Stomach smooth muscle (tissue), 2 donors: ENCODE data around the gene NFE2L3.
"Not testable (repeated sequence)": the region's sequence is repeated elsewhere in the genome, so short reads cannot be mapped to it uniquely, and the experiment has no call there.

ENCODE experiments used
- H3K27ac ChIP-seq: one replicate; pipeline ENCODE4 v1.7.0; 2013; ENCODE audit warnings: mild to moderate bottlenecking, low read length, inconsistent platforms
- H3K27me3 ChIP-seq, 2 donors: one replicate each; pipeline ENCODE4 v1.7.0; 2013; ENCODE audit warnings: low read length in 2 of 2; ENCODE audit not compliant: insufficient read depth in 2 of 2, control insufficient read depth in 1 of 2
- H3K36me3 ChIP-seq, 2 donors: one replicate each; pipeline ENCODE4 v1.7.0; 2013; ENCODE audit warnings: low read length in 2 of 2; ENCODE audit not compliant: control insufficient read depth in 2 of 2, insufficient read depth in 2 of 2
- H3K4me1 ChIP-seq: one replicate; pipeline ENCODE4 v1.7.0; 2013; ENCODE audit warnings: low read length; ENCODE audit not compliant: control insufficient read depth, insufficient read depth
- H3K4me3 ChIP-seq, 2 donors: one replicate each; pipeline ENCODE4 v1.7.0; 2013; ENCODE audit warnings: low read length in 2 of 2
- H3K9ac ChIP-seq, 2 donors: one replicate each; pipeline ENCODE4 v1.7.0; 2013; ENCODE audit warnings: low read length in 2 of 2, mild to moderate bottlenecking in 1 of 2
- H3K9me3 ChIP-seq, 2 donors: one replicate each; pipeline ENCODE4 v1.7.0; 2013; ENCODE audit warnings: low read length in 2 of 2; ENCODE audit not compliant: control insufficient read depth in 2 of 2
- donor health status: healthy.
- donor health status: Pancreatic carcinoma.

The NFE2L3 gene

DNA sequence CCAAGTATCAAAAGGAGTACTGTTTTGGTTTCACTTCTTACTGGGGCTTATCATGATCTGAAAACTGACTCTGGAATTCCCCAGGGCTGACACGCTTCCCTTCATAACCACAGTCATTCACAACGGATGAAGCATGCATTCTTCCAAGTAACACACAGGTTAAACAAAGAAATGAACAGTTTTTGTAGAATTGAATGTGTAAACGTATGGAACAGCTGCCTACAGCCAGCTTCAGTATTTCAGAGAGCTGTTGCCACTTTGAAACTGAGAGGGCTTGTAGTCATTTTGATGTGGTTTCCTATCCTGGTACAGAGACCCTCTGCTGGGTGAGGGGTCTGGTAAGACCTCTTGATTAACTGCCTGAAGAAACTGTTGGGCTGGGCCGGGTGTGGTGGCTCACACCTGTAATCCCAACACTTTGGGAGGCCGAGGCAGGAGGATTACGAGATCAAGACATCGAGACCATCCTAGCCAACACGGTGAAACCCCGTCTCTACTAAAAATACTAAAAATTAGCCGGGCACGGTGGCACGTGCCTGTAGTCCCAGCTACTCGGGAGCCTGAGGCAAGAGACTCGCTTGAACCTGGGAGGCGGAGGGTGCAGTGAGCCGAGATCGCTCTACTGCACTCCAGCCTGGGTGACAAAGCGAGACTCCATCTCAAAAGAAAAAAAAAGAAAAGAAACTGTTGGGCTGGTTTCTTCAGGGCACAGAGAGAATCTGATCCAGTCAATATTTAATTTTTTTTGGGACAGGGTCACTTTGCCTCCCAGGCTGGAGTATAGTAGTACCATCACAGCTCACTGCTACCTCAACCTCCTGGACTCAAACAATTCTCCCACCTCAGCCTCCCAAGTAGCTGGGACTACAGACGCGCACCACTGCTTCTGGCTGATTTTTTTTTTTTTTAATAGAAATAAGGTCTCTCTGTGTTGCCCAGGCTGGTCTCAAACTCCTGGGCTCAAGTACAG, 4.7 kb downstream of the NFE2L3 start:
- H3K9ac ChIP-seq: no peak overlapping the region
- H3K27ac ChIP-seq: no peak overlapping the region
- H3K4me3 ChIP-seq: no peak overlapping the region
- no peaks in the 10 kb centered on the region for H3K36me3 ChIP-seq
- H3K4me1 ChIP-seq: peaks cover 9% of the 10 kb centered on the region
- H3K27me3 ChIP-seq: peaks cover 20 to 29% of the 10 kb centered on the region in 2 donors
- no peaks in the 10 kb centered on the region for H3K9me3 ChIP-seq

DNA sequence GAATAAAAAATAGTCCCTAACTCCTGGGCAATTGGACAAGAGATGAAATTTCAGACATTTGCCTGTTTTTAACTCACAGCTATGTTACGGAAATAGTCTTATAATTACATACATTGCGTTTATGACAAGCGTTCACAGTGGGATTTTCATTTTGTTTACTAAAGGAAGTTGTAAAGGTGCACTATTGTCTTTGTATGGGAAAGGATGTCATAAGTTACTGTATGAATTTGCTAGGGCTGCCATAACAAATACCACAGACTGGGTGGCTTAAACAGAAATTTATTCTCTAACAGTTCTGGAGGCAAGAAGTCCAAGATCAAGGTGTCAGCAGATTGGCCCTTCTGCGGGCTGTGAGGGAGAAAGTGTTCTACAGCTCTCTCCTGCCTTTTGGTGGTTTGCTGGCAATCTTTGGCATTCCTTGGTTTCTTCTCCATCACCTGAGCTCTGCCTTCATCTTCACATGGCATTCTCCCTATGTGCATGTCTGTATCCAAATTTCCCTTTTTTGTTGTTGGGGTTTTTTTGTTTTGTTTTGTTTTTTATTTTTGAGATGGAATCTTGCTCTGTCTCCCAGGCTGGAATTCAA, 5.6 kb downstream of the NFE2L3 start:
- H3K27me3 ChIP-seq: peaks cover 20% of the 10 kb centered on the region in 2 donors
- H3K27ac ChIP-seq: no peak overlapping the region

DNA sequence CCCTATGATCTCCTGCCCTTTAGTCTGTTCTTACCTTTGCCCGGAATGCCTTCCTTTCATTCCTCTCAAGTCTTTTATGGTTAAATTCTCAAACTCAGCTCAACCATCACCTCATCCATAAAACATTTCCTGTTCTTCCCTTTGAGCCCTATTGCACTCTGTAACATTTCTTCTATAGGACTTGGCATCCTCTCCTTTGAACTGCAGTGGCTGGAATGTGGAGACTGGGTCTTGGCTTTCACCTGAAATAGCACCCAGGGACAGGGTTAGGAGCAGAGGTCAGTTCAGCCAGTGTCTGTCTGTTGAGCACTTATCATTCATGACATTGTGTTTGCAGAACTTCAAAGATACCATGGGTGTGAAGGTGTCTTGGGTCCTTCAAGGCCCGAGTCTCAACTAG, 7.2 kb downstream of the NFE2L3 start:
- H3K4me1 ChIP-seq: no peaks in the 10 kb centered on the region
- no peak overlapping the region for H3K4me3 ChIP-seq

More for the DNA sequence above, 5.6 kb downstream of the NFE2L3 start:
- no peaks in the 10 kb centered on the region for H3K36me3 ChIP-seq
- no peaks in the 10 kb centered on the region for H3K9me3 ChIP-seq
- no peak overlapping the region for H3K9ac ChIP-seq
- peaks cover 2% of the 10 kb centered on the region for H3K4me1 ChIP-seq
- no peak overlapping the region for H3K4me3 ChIP-seq

DNA sequence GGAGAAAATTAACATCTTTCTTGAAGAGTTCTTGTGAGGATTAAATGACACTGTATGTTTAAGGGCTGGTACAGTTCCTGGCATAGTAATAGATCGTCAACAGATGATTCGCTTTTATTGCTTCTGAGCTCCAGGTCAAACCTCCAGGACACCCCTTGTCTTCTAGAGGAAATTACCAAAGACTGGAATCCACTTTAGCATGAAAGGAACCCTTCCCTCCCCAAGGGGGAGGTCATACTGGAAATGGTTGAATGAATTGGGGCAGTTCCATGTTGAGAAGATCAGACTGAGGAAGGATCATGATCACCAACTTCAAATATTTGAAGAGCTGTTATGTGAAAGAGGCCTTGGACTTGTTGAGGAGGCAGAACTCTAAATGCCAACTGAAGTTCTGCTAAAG, 8.9 kb downstream of the NFE2L3 start:
- Histone ChIP-seq H3K36me3 (no peaks in the 10 kb centered on the region), H3K9me3 (no peaks in the 10 kb centered on the region), H3K4me3 (no peak overlapping the region), H3K4me1 (no peaks in the 10 kb centered on the region), H3K27ac (no peak overlapping the region), H3K9ac (no peak overlapping the region), H3K27me3 (no peaks in the 10 kb centered on the region)

More for the DNA sequence above, 7.2 kb downstream of the NFE2L3 start:
- Histone ChIP-seq H3K36me3 (no peaks in the 10 kb centered on the region), H3K9ac (no peak overlapping the region), H3K9me3 (no peaks in the 10 kb centered on the region), H3K27ac (no peak overlapping the region), H3K27me3 (peaks cover 4 to 9% of the 10 kb centered on the region in 2 donors)

DNA sequence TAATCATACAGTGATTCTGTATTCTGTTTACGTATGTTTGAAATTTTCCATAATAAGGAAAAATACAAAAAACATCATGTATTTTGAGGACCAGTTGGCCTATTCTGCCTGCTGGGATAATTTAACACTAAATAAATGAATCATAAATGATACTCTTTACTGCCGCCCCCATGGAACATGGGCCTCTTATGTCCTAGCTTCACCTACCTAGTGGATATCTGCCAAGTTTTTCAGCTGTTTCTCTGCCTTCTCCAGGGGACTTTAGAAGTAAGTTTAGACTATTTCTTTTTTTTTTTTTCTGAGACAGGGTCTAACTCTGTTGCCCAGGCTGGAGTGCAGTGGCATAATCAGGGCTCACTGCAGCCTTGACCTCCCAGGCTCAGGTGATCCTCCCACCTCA, 10.4 kb downstream of the NFE2L3 start:
- no peak overlapping the region for H3K4me3 ChIP-seq
- no peaks in the 10 kb centered on the region for H3K27me3 ChIP-seq
- H3K9me3 ChIP-seq: no peaks in the 10 kb centered on the region
- no peak overlapping the region for H3K9ac ChIP-seq
- no peaks in the 10 kb centered on the region for H3K36me3 ChIP-seq
- H3K4me1 ChIP-seq: no peaks in the 10 kb centered on the region
- no peak overlapping the region for H3K27ac ChIP-seq

DNA sequence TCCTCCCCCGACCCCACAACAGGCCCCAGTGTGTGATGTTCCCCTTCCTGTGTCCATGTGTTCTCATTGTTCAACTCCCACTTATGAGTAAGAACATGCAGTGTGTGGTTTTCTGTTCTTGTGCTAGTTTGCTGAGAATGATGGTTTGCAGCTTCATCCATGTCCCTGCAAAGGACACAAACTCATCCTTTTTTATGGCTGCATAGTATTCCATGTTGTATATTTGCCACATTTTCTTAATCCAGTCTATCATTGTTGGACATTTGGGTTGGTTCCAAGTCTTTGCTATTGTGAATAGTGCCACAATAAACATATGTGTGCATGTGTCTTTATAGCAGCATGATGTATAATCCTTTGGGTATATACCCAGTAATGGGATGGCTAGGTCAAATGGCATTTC, 11.8 kb downstream of the NFE2L3 start:
- not testable (repeated sequence) for H3K4me1 ChIP-seq, H3K9me3 ChIP-seq, H3K36me3 ChIP-seq, H3K4me3 ChIP-seq, H3K27ac ChIP-seq, H3K27me3 ChIP-seq, H3K9ac ChIP-seq

DNA sequence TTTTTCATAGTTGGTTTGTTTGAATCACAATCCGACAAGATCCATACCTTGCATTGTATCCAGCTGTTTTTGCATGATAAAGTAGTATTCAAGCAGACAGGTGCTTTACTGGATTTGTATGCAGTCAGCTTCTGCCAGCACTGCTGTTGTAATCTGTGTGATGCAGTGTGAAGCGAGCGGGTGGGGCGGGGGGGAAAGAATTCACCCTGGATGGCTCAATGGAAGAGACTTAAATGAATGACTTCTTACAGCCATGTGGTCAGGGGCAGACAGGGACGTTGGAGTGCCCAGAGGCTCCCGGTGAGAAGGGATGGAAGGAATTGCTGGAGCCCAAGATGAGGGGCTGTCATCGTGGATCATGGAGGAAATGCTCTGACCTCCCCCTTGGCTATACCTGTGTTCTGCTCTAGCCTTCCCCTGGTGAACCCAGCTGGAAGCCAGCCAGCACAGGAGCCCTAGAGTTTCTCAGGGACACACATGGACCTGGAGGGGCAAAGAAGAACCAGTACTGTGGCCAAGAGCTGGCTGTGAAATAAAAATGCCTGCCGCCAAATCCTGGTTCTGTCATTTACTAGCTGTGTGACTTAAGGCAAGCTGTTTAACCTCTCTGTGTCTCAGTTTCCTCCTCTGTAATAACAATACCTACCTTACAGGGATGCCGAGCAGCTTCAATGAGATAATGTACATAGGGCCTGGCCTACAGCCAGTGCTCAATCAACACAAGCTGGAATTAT, 14.1 kb downstream of the NFE2L3 start:
- H3K36me3 ChIP-seq: peaks cover 0 to 2% of the 10 kb centered on the region in 2 donors

DNA sequence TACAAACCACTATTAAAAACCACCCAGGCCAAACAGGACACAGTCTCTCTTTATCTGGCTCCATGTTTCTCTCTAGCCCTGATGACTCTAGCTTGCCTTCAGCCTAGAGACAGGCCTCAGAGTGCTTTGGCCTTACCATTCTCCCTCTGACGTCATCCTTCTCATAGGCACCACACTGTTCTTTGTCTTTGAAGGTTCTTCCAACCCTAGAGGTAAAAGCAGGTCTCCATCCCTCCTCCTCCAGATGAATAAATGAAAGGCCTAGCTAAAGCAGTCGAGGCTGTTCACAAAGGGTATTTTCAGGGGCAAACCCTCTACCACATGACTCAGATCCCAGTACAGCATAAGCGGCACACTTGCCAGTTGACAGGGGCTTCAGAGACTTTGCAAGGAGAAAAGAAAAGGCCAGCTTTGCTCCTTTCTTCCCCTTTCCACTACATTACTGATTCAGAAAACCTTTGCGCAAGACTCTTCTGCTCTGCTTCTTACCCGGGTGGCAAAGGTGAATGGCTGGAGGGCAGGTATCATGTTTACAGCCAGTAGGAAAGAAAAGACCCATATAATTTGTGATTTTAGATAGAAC, 14.8 kb downstream of the NFE2L3 start:
- Histone ChIP-seq H3K9me3 (no peaks in the 10 kb centered on the region), H3K27ac (no peak overlapping the region), H3K4me3 (no peak overlapping the region), H3K27me3 (no peaks in the 10 kb centered on the region), H3K4me1 (no peaks in the 10 kb centered on the region), H3K9ac (no peak overlapping the region), H3K36me3 (peaks cover 0 to 2% of the 10 kb centered on the region in 2 donors)

More for the DNA sequence above, 14.1 kb downstream of the NFE2L3 start:
- no peak overlapping the region for H3K27ac ChIP-seq
- H3K27me3 ChIP-seq: no peaks in the 10 kb centered on the region
- no peaks in the 10 kb centered on the region for H3K9me3 ChIP-seq
- no peak overlapping the region for H3K9ac ChIP-seq
- H3K4me1 ChIP-seq: no peaks in the 10 kb centered on the region
- H3K4me3 ChIP-seq: no peak overlapping the region

DNA sequence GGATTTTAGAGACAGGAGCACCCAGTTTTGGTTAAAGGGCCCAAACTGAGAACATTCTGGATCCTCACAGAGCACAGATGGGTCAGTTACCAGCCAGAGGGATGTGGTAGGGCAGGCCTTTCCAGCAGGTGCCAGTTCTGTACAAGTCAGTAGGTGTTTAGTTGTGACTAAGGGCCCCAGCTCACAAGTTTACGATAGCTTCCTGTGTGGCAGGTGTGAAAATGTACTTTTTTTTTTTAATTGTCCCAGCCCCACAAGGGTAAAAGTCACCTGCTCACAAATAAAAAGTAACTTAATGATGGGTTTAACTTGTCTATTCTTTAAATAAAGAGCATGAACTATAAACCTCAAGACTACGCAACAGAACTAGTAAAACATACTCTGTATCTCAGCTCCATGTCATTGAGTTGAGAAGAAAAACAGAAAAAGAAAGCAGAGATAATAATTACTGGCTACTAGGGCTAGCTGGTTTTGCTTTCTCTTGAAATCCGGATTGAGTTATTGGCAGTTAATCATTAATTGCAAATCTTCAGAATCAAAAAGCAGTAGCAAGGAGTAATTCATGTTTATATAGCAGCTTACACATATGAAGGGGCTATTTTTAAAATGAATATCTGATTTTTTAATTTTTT, 15.4 kb downstream of the NFE2L3 start:
- Histone ChIP-seq H3K9ac (no peak overlapping the region), H3K9me3 (no peaks in the 10 kb centered on the region), H3K36me3 (peaks cover 0 to 2% of the 10 kb centered on the region in 2 donors), H3K27me3 (no peaks in the 10 kb centered on the region), H3K27ac (no peak overlapping the region), H3K4me3 (no peak overlapping the region), H3K4me1 (no peaks in the 10 kb centered on the region)

DNA sequence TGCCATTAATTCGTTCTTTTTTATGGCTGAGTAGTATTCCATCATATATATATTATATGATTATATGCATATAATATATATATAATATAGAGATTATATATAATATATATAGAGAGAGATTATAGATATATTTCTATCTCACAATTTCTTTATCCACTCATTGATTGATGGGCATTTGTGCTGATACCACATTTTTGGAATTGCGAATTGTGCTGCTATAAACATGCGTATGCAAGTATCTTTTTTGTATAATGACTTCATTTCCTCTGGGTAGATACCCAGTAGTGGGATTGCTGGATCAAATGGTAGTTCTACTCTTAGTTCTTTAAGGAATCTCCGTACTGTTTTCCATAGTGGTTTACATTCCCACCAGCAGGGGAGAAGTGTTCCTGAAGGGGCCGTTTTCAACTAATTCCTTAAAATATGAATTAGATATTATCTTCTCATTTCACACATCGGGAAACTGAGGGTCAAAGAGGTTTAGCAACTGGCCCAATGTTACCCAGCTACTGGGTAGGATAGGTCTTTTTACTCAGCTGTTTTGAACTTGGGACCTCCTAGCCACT, 16.5 kb downstream of the NFE2L3 start:
- Histone ChIP-seq H3K27me3 (no peaks in the 10 kb centered on the region), H3K36me3 (peaks cover 0 to 2% of the 10 kb centered on the region in 2 donors), H3K9ac (no peak overlapping the region), H3K4me1 (no peaks in the 10 kb centered on the region), H3K4me3 (no peak overlapping the region), H3K27ac (no peak overlapping the region), H3K9me3 (no peaks in the 10 kb centered on the region)
